SK-N-SH (cell line): ENCODE measurements around the gene ATXN10.

Experiments used
- EP300 ChIP-seq, 2 experiments: IDR thresholded peaks; 2 replicates each; pipeline versions ENCODE4 v1.4.0 to v1.6.1; 2012; ENCODE audit warnings: borderline replicate concordance in 1 of 2, low read depth in 1 of 2, low read length in 1 of 2
- POLR2AphosphoS5 ChIP-seq: IDR thresholded peaks from 2 replicates; pipeline ENCODE4 v1.6.1; 2012; ENCODE audit warnings: low read depth, low read length
- RAD21 ChIP-seq: IDR thresholded peaks from 2 replicates; pipeline ENCODE4 v1.6.1; 2012; ENCODE audit warnings: mild to moderate bottlenecking, low read length
- RXRA ChIP-seq: IDR thresholded peaks from 2 replicates; pipeline ENCODE4 v1.4.0; 2012; ENCODE audit warnings: low read depth, mild to moderate bottlenecking, borderline replicate concordance
- SIN3A ChIP-seq: IDR thresholded peaks from 2 replicates; pipeline ENCODE4 v1.6.1; 2012; ENCODE audit warnings: low read depth, mild to moderate bottlenecking, low read length, moderate library complexity, borderline replicate concordance
- YY1 ChIP-seq: IDR thresholded peaks from 2 replicates; pipeline ENCODE4 v1.4.0; 2012; ENCODE audit warnings: low read depth, mild to moderate bottlenecking
- TF ChIP-seq, protein P1 (sequence below): IDR thresholded peaks from 2 replicates; pipeline ENCODE4 v1.4.0; 2012; ENCODE audit warnings: low read depth, borderline replicate concordance
- TF ChIP-seq, protein P2 (sequence below): fragments of 200-600 bp; sonication (generic); IDR thresholded peaks from 2 replicates; pipeline ENCODE4 v1.6.1; 2017; ENCODE audit warnings: antibody characterized with exemption, mild to moderate bottlenecking, moderate library complexity
- TF ChIP-seq, protein P3 (sequence below): IDR thresholded peaks from 2 replicates; pipeline ENCODE4; 2012

DNA sequence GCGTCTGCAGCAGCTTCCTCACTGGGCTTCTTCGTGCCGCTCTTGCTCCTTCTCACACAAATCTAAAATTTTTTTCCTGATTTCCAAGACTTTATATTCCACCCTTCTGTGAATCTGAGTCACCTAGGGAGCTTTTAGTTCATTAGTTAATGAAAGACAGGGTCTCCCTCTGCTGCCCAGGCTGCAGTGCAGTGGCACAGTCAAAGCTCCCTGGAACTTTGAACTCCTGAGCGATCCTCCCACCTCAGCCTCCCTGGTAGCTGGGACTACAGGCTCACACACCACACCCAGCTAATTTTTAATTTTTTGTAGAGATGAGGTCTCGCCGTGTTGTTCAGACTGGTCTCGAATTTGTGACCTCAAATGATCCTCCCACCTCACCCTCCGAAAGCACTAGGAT lies 116.9 kb downstream of the ATXN10 start:
- TF ChIP-seq SIN3A, result no peak
- no peak for TF ChIP-seq RXRA
- TF ChIP-seq POLR2AphosphoS5, result no peak
- TF ChIP-seq, protein P1, sequence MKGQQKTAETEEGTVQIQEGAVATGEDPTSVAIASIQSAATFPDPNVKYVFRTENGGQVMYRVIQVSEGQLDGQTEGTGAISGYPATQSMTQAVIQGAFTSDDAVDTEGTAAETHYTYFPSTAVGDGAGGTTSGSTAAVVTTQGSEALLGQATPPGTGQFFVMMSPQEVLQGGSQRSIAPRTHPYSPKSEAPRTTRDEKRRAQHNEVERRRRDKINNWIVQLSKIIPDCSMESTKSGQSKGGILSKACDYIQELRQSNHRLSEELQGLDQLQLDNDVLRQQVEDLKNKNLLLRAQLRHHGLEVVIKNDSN, result no peak
- no peak for TF ChIP-seq EP300 (IDR thresholded peaks at IDR 0.05; ENCODE audit: borderline replicate concordance in 1 of 2, low read depth in 1 of 2, low read length in 1 of 2)
- TF ChIP-seq, protein P2, sequence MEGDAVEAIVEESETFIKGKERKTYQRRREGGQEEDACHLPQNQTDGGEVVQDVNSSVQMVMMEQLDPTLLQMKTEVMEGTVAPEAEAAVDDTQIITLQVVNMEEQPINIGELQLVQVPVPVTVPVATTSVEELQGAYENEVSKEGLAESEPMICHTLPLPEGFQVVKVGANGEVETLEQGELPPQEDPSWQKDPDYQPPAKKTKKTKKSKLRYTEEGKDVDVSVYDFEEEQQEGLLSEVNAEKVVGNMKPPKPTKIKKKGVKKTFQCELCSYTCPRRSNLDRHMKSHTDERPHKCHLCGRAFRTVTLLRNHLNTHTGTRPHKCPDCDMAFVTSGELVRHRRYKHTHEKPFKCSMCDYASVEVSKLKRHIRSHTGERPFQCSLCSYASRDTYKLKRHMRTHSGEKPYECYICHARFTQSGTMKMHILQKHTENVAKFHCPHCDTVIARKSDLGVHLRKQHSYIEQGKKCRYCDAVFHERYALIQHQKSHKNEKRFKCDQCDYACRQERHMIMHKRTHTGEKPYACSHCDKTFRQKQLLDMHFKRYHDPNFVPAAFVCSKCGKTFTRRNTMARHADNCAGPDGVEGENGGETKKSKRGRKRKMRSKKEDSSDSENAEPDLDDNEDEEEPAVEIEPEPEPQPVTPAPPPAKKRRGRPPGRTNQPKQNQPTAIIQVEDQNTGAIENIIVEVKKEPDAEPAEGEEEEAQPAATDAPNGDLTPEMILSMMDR, result no peak
- TF ChIP-seq YY1, result no peak
- no peak for TF ChIP-seq RAD21
- TF ChIP-seq, protein P3, sequence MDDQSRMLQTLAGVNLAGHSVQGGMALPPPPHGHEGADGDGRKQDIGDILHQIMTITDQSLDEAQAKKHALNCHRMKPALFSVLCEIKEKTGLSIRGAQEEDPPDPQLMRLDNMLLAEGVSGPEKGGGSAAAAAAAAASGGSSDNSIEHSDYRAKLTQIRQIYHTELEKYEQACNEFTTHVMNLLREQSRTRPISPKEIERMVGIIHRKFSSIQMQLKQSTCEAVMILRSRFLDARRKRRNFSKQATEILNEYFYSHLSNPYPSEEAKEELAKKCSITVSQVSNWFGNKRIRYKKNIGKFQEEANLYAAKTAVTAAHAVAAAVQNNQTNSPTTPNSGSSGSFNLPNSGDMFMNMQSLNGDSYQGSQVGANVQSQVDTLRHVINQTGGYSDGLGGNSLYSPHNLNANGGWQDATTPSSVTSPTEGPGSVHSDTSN, result no peak
